ENCODE results near the gene CALD1. TPM values are rescaled to one million over a fixed set of nuclear protein-coding genes. Genes with fewer than 3 reads are reported as not detected.

CALD1 gene
- total RNA-seq, 1 experiment from 2014 or later = 107 TPM

DNA sequence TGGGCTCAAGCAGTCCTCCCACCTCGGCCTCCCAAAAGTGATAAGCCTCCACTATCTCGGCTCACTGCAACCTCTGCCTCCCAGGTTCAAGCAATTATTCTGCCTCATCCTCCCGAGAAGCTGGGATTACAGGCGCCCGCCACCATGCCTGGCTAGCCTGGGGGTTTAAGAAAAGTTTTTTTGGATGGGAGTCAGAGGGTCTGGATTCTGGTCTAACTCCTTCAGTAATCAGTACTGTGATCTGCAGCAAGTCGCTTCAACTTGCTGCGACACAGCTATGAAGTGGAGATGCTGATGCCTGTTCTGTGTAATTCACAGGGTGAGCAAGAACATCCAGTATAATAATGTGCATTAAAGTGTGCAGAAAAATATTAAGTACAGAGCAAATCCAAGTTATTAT, 118.5 kb downstream of the CALD1 start:
- no peak overlapping the region for H4K5ac ChIP-seq (ENCODE audit: insufficient read length, low read depth, low read length)
- Mint-ChIP-seq H3K27ac (no peak overlapping the region), H3K9me3 (peaks cover 19 to 22% of the 10 kb centered on the region in 2 experiments), H3K4me3 (no peak overlapping the region), H3K27me3 (ENCODE audit: low read depth) (no peaks in the 10 kb centered on the region), H3K36me3 (ENCODE audit: insufficient read depth in 1 of 3, low read depth in 3 of 3) (peaks cover 25 to 36% (median 30%) of the 10 kb centered on the region in 3 experiments), H3K4me1 (peaks cover 23 to 28% of the 10 kb centered on the region in 2 experiments)
- no peak overlapping the region for H2BK15ac ChIP-seq (ENCODE audit: low read depth, low read length)
- H2BK5ac ChIP-seq (ENCODE audit: insufficient read length, low read length) = no peak overlapping the region
- no peak overlapping the region for H3K56ac ChIP-seq (ENCODE audit: insufficient read length, low read depth, low read length)
- no peaks in the 10 kb centered on the region for H3K27me3 ChIP-seq (ENCODE audit: insufficient read depth, low read length)
- no peak overlapping the region for H3T11ph ChIP-seq (ENCODE audit: low read length)
- DNase-seq = no peak
- no peak overlapping the region for H3K4me2 ChIP-seq (ENCODE audit: insufficient read depth, insufficient read length, low read length)
- H3K23ac ChIP-seq (ENCODE audit: insufficient read length, low read depth, low read length) = no peak overlapping the region
- no peaks in the 10 kb centered on the region for H3K23me2 ChIP-seq (ENCODE audit: insufficient read length, low read depth, low read length, poor library complexity, severe bottlenecking)
- no peaks in the 10 kb centered on the region for H3K9me3 ChIP-seq (ENCODE audit: control insufficient read depth, low read depth, low read length)
- H4K20me1 ChIP-seq (ENCODE audit: control insufficient read depth, insufficient read depth, insufficient read length) = no peaks in the 10 kb centered on the region
- H3K79me2 ChIP-seq (ENCODE audit: insufficient read depth, low read length) = peaks cover 2% of the 10 kb centered on the region; the same call in 1 of the 2 replicates
- TF ChIP-seq, protein P1, sequence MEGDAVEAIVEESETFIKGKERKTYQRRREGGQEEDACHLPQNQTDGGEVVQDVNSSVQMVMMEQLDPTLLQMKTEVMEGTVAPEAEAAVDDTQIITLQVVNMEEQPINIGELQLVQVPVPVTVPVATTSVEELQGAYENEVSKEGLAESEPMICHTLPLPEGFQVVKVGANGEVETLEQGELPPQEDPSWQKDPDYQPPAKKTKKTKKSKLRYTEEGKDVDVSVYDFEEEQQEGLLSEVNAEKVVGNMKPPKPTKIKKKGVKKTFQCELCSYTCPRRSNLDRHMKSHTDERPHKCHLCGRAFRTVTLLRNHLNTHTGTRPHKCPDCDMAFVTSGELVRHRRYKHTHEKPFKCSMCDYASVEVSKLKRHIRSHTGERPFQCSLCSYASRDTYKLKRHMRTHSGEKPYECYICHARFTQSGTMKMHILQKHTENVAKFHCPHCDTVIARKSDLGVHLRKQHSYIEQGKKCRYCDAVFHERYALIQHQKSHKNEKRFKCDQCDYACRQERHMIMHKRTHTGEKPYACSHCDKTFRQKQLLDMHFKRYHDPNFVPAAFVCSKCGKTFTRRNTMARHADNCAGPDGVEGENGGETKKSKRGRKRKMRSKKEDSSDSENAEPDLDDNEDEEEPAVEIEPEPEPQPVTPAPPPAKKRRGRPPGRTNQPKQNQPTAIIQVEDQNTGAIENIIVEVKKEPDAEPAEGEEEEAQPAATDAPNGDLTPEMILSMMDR (conservative IDR thresholded peaks at IDR 0.05) = no peak
- 0 out of 2 replicates have a peak, but pooled peaks cover 2% of the 10 kb centered on the region for H3K4me1 ChIP-seq (ENCODE audit: insufficient read depth, low read length)
- no peak overlapping the region for H3K4ac ChIP-seq (ENCODE audit: low read depth, low read length)
- H4K91ac ChIP-seq (ENCODE audit: insufficient read length, low read depth, low read length) = no peak overlapping the region
- H2AFZ ChIP-seq (ENCODE audit: low read length) = no peak overlapping the region
- H2AK5ac ChIP-seq (ENCODE audit: insufficient read length, low read length) = no peak overlapping the region
- H2BK20ac ChIP-seq (ENCODE audit: low read depth, low read length, poor library complexity, severe bottlenecking) = no peak overlapping the region
- peaks cover 3% of the 10 kb centered on the region for H3K79me1 ChIP-seq (ENCODE audit: insufficient read depth, low read depth, low read length, poor library complexity, severe bottlenecking)
- no peak overlapping the region for H3K18ac ChIP-seq (ENCODE audit: insufficient read length, low read depth, low read length)
- no CpG with 5 or more reads among the region's 7 CpGs for WGBS (ENCODE audit: extremely low coverage, insufficient read length, low lambda C conversion rate)
- no peak overlapping the region for H3K27ac ChIP-seq (ENCODE audit: insufficient read length, low read depth, low read length)
- H4K8ac ChIP-seq (replicated peaks; ENCODE audit: insufficient read length, low read depth, low read length) = no peak overlapping the region
- H2BK12ac ChIP-seq (ENCODE audit: insufficient read length, low read depth, low read length) = no peak overlapping the region
- no peak overlapping the region for H3K9ac ChIP-seq (ENCODE audit: extremely low read depth, insufficient read length, low read length)
- no peak overlapping the region for H2BK120ac ChIP-seq (ENCODE audit: low read depth, low read length, poor library complexity, severe bottlenecking)
- no peak overlapping the region for H3K14ac ChIP-seq (ENCODE audit: insufficient read depth, low read length)

All from H9 (cell line).